GM15510 (cell line): ENCODE data around the gene DHRSX.

Source experiments
- POLR2A ChIP-seq: IDR thresholded peaks from 3 replicates; pipeline ENCODE4 v1.6.1; 2011; ENCODE audit warnings: borderline replicate concordance; ENCODE audit not compliant: insufficient read length; ENCODE audit errors: extremely low read depth

DHRSX gene

GRCh38 chrX:2503591-2504500 lies 3.1 kb upstream of the DHRSX start:
- TF ChIP-seq POLR2A: no peak

GRCh38 chrX:2502668-2503519 lies 2.1 kb upstream of the DHRSX start:
- no peak for TF ChIP-seq POLR2A

GRCh38 chrX:2502120-2502667 lies 1.4 kb upstream of the DHRSX start:
- no peak for TF ChIP-seq POLR2A

GRCh38 chrX:2501559-2502102 lies 855 bp upstream of the DHRSX start:
- no peak for TF ChIP-seq POLR2A

GRCh38 chrX:2500091-2500802 lies 529 bp downstream of the DHRSX start:
- no peak for TF ChIP-seq POLR2A

GRCh38 chrX:2499507-2499906 lies 1.3 kb downstream of the DHRSX start:
- TF ChIP-seq POLR2A: no peak

GRCh38 chrX:2498781-2499302 lies 1.9 kb downstream of the DHRSX start:
- TF ChIP-seq POLR2A: no peak

GRCh38 chrX:2497961-2498780 lies 2.6 kb downstream of the DHRSX start:
- TF ChIP-seq POLR2A: no peak

GRCh38 chrX:2495595-2495994 lies 5.2 kb downstream of the DHRSX start:
- no peak for TF ChIP-seq POLR2A

- no peak for TF ChIP-seq POLR2A
Measured at GRCh38 chrX:2492531-2493218, 8.1 kb downstream of the DHRSX start.

GRCh38 chrX:2490634-2491033 lies 10.1 kb downstream of the DHRSX start:
- no peak for TF ChIP-seq POLR2A

- TF ChIP-seq POLR2A: no peak
Measured at GRCh38 chrX:2489446-2490445, 11.0 kb downstream of the DHRSX start.

GRCh38 chrX:2488621-2489285 lies 12.0 kb downstream of the DHRSX start:
- TF ChIP-seq POLR2A: no peak
